ENCODE results near the gene LIN7A. TPM values are rescaled to one million over a fixed set of nuclear protein-coding genes. Genes with fewer than 3 reads are reported as not detected.

LIN7A gene, protein sequence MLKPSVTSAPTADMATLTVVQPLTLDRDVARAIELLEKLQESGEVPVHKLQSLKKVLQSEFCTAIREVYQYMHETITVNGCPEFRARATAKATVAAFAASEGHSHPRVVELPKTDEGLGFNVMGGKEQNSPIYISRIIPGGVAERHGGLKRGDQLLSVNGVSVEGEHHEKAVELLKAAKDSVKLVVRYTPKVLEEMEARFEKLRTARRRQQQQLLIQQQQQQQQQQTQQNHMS
- polyA plus RNA-seq (2013) = 0.90 and 0.93 TPM in 2 replicates

DNA sequence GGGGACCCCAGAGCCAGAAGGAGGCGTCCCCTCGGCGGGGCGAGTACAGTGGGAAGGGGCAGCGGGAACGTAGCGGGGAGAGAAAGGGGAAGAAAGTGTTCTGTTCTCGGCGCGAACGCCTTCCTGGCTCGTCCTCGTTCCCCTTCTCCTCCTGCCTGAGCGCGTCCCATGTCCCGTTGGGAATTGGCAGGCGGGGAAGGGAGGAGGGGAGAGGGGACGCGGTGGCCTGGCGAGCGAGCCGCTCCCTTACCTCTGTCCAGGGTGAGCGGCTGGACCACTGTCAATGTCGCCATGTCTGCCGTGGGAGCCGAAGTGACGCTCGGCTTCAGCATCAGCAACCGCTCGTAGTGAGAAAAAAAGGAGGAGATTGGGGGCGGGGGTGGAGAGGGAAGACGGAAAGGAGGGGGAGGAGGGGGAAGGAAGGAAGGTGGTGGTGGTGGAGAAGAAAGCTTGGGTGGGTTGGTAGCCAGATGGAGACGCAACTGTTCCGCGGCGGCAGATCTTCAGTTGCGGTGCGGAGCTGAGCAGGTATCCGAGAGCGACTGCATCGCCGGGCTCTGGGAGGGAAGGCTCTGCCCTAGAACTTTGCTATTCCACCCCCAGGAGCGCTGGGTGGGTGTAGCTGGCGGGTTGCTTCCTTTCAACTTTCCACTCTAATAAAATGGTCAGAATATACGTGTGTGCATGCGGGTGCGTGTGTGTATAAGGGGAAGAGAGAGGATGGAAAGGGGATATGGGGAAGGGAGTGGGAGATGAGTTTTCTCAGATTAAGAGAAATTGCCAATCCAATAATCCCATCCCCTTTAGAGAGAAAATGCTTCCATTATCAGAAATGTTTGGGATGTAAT lies at the start of gene LIN7A:
TSS of gene LIN7A (minus strand) at position 544 of the 848 bp plus-strand sequence. CDS start at position 332, 212 bp downstream.
- Histone ChIP-seq H4K8ac (ENCODE audit: low read depth, low read length) (peak within 1 kb of the TSS; percentile 22), H3K23ac (ENCODE audit: low read length) (no peak within 1 kb of the TSS), H2BK5ac (ENCODE audit: low read depth, low read length, poor library complexity) (no peak within 1 kb of the TSS), H3K36me3 (ENCODE audit: control insufficient read depth in 1 of 2, insufficient read depth in 2 of 2, low read length in 2 of 2) (no peaks in the 10 kb centered on the region), H2AFZ (ENCODE audit: insufficient read depth, low read length, poor library complexity) (peak within 1 kb of the TSS; percentile 56), H3K18ac (ENCODE audit: low read length) (no peak within 1 kb of the TSS), H3K27me3 (ENCODE audit: insufficient read depth, low read length) (peaks cover 3% of the 10 kb centered on the region), H3K27ac (ENCODE audit: low read depth, low read length) (no peak within 1 kb of the TSS), H3K4me3 (ENCODE audit: low read depth, low read length) (peak within 1 kb of the TSS; percentile 78), H2AK5ac (ENCODE audit: low read length) (no peak within 1 kb of the TSS), H4K12ac (ENCODE audit: low read depth, low read length) (no peak within 1 kb of the TSS), H3K4me2 (ENCODE audit: low read length) (peak within 1 kb of the TSS; percentile 99), H3K79me2 (ENCODE audit: control insufficient read depth, insufficient read depth, low read length, poor library complexity) (no peaks in the 10 kb centered on the region), H3K9ac (ENCODE audit: low read length) (no peak within 1 kb of the TSS), H3K4me1 (ENCODE audit: control insufficient read depth in 1 of 2, insufficient read depth in 2 of 2, low read length in 2 of 2) (peaks cover 0 to 4% of the 10 kb centered on the region in 2 experiments), H3K79me1 (ENCODE audit: low read length) (no peaks in the 10 kb centered on the region), H3K4ac (ENCODE audit: low read depth, low read length) (no peak within 1 kb of the TSS), H3K14ac (ENCODE audit: low read length) (no peak within 1 kb of the TSS), H3K9me3 (ENCODE audit: insufficient read depth, low read depth, low read length) (no peaks in the 10 kb centered on the region), H2BK12ac (ENCODE audit: low read length) (no peak within 1 kb of the TSS), H2BK120ac (ENCODE audit: insufficient read depth, low read length, poor library complexity) (no peak within 1 kb of the TSS), H4K91ac (ENCODE audit: low read depth, low read length) (no peak within 1 kb of the TSS)
- no CpG with 5 or more reads among the region's 47 CpGs for WGBS (ENCODE audit: extremely low coverage, insufficient coverage, insufficient read length)
- DNase-seq = peak in 1 of 2 donors; percentile 15

DNA sequence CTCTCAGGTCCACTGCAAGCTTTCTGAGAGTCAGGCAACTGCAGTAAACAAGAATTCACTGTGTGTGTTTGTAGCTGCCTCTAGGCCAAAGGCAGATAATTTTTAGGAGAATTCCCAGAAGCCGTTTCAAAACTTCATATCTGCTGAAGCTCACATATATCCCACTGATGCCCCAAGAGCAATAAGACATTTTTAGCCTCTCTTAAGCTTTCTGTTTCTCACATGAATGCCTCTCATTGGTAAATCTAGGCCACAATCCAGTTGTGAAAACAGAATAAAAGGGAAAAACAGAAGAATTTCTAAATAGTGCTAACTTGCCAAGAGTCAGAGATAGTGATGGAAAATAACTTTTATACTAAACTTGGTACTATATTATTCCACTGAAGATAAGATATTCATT lies 48.5 kb upstream of the LIN7A start:
- no peak overlapping the region for H3K14ac ChIP-seq (ENCODE audit: low read length)
- no peak overlapping the region for H4K12ac ChIP-seq (ENCODE audit: low read depth, low read length)
- no peak overlapping the region for H3K9ac ChIP-seq (ENCODE audit: low read length)

DNA sequence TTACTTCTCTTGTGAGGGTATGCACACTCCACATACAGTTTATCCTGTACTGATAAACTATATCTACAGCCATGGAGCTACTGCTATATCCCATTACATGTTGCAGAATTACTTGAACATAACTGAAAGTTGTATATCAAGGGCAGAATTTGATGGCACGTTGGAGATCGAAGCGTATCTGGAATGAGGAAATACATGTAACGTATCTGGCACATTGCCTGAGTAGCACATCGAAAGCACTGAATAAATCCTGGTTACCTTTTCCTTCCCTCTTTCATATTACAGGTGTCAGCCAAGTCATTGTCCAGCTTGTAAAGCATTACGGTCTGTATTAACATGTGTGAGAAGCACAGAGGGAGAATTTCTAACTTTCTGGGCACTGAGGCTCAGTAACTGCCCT lies 42.1 kb upstream of the LIN7A start:
- H2BK5ac ChIP-seq (ENCODE audit: low read depth, low read length, poor library complexity) = no peak overlapping the region
- H4K8ac ChIP-seq (ENCODE audit: low read depth, low read length) = no peak overlapping the region
- H3K4ac ChIP-seq (ENCODE audit: low read depth, low read length) = no peak overlapping the region

More for the DNA sequence above, 48.5 kb upstream of the LIN7A start:
- no peak overlapping the region for H2BK12ac ChIP-seq (ENCODE audit: low read length)
- no peak overlapping the region for H3K27ac ChIP-seq (ENCODE audit: low read depth, low read length)
- no peak overlapping the region for H2BK5ac ChIP-seq (ENCODE audit: low read depth, low read length, poor library complexity)
- no peaks in the 10 kb centered on the region for H3K9me3 ChIP-seq (ENCODE audit: insufficient read depth, low read depth, low read length)
- H3K79me1 ChIP-seq (ENCODE audit: low read length) = no peaks in the 10 kb centered on the region
- H4K8ac ChIP-seq (ENCODE audit: low read depth, low read length) = no peak overlapping the region
- no peaks in the 10 kb centered on the region for H3K27me3 ChIP-seq (ENCODE audit: insufficient read depth, low read length)
- H3K4ac ChIP-seq (ENCODE audit: low read depth, low read length) = no peak overlapping the region
- H2AFZ ChIP-seq (ENCODE audit: insufficient read depth, low read length, poor library complexity) = no peak overlapping the region
- no peak for DNase-seq
- no peak overlapping the region for H2AK5ac ChIP-seq (ENCODE audit: low read length)
- H3K18ac ChIP-seq (ENCODE audit: low read length) = no peak overlapping the region
- no peak overlapping the region for H3K4me3 ChIP-seq (ENCODE audit: low read depth, low read length)
- H3K23ac ChIP-seq (ENCODE audit: low read length) = no peak overlapping the region
- no peaks in the 10 kb centered on the region for H3K36me3 ChIP-seq (ENCODE audit: control insufficient read depth in 1 of 2, insufficient read depth in 2 of 2, low read length in 2 of 2)
- no peak overlapping the region for H4K91ac ChIP-seq (ENCODE audit: low read depth, low read length)
- no CpG with 5 or more reads among the region's 1 CpG for WGBS (ENCODE audit: extremely low coverage, insufficient coverage, insufficient read length)
- H3K4me1 ChIP-seq (ENCODE audit: control insufficient read depth in 1 of 2, insufficient read depth in 2 of 2, low read length in 2 of 2) = no peaks in the 10 kb centered on the region
- H3K79me2 ChIP-seq (ENCODE audit: control insufficient read depth, insufficient read depth, low read length, poor library complexity) = no peaks in the 10 kb centered on the region
- no peak overlapping the region for H2BK120ac ChIP-seq (ENCODE audit: insufficient read depth, low read length, poor library complexity)
- no peak overlapping the region for H3K4me2 ChIP-seq (ENCODE audit: low read length)

DNA sequence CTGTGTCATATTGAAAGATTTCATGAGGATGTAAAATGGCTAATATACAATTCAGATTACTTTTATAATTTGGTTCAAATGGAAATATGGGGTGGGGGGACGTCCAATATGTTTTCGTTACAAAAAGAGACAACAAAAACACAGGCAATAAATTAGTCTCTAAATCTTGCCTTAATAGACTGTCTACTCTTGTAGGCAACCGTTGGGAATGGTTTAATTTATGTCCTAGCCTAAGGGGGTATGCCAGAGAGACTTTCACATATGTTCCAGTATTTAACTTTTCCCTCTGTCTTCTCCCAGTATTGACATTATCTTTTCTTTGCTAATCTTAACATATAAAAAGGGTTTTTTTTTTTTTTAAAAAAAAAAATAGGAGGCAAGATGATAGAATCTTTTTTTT lies 41.5 kb upstream of the LIN7A start:
- no peak overlapping the region for H3K4ac ChIP-seq (ENCODE audit: low read depth, low read length)
- no peak overlapping the region for H2BK5ac ChIP-seq (ENCODE audit: low read depth, low read length, poor library complexity)
- WGBS (ENCODE audit: extremely low coverage, insufficient coverage, insufficient read length) = no CpG with 5 or more reads among the region's 3 CpGs
- H4K12ac ChIP-seq (ENCODE audit: low read depth, low read length) = no peak overlapping the region
- H2AFZ ChIP-seq (ENCODE audit: insufficient read depth, low read length, poor library complexity) = no peak overlapping the region
- H3K18ac ChIP-seq (ENCODE audit: low read length) = no peak overlapping the region
- H4K91ac ChIP-seq (ENCODE audit: low read depth, low read length) = no peak overlapping the region
- no peaks in the 10 kb centered on the region for H3K79me1 ChIP-seq (ENCODE audit: low read length)
- no peak overlapping the region for H4K8ac ChIP-seq (ENCODE audit: low read depth, low read length)
- H3K36me3 ChIP-seq (ENCODE audit: control insufficient read depth in 1 of 2, insufficient read depth in 2 of 2, low read length in 2 of 2) = no peaks in the 10 kb centered on the region
- H2BK12ac ChIP-seq (ENCODE audit: low read length) = no peak overlapping the region
- no peak overlapping the region for H3K9ac ChIP-seq (ENCODE audit: low read length)
- H3K9me3 ChIP-seq (ENCODE audit: insufficient read depth, low read depth, low read length) = no peaks in the 10 kb centered on the region
- H2AK5ac ChIP-seq (ENCODE audit: low read length) = no peak overlapping the region
- H3K14ac ChIP-seq (ENCODE audit: low read length) = no peak overlapping the region
- H3K23ac ChIP-seq (ENCODE audit: low read length) = no peak overlapping the region
- no peaks in the 10 kb centered on the region for H3K79me2 ChIP-seq (ENCODE audit: control insufficient read depth, insufficient read depth, low read length, poor library complexity)
- H3K4me1 ChIP-seq (ENCODE audit: control insufficient read depth in 1 of 2, insufficient read depth in 2 of 2, low read length in 2 of 2) = no peaks in the 10 kb centered on the region
- H3K4me2 ChIP-seq (ENCODE audit: low read length) = no peak overlapping the region
- DNase-seq = no peak
- no peak overlapping the region for H3K27ac ChIP-seq (ENCODE audit: low read depth, low read length)
- no peaks in the 10 kb centered on the region for H3K27me3 ChIP-seq (ENCODE audit: insufficient read depth, low read length)
- no peak overlapping the region for H3K4me3 ChIP-seq (ENCODE audit: low read depth, low read length)
- H2BK120ac ChIP-seq (ENCODE audit: insufficient read depth, low read length, poor library complexity) = no peak overlapping the region

More for the DNA sequence above, 42.1 kb upstream of the LIN7A start:
- WGBS (ENCODE audit: extremely low coverage, insufficient coverage, insufficient read length) = no CpG with 5 or more reads among the region's 6 CpGs
- no peak overlapping the region for H2BK120ac ChIP-seq (ENCODE audit: insufficient read depth, low read length, poor library complexity)
- no peaks in the 10 kb centered on the region for H3K27me3 ChIP-seq (ENCODE audit: insufficient read depth, low read length)
- no peak overlapping the region for H3K4me3 ChIP-seq (ENCODE audit: low read depth, low read length)
- H3K4me1 ChIP-seq (ENCODE audit: control insufficient read depth in 1 of 2, insufficient read depth in 2 of 2, low read length in 2 of 2) = no peaks in the 10 kb centered on the region
- no peak overlapping the region for H4K91ac ChIP-seq (ENCODE audit: low read depth, low read length)
- DNase-seq = no peak
- no peak overlapping the region for H2AFZ ChIP-seq (ENCODE audit: insufficient read depth, low read length, poor library complexity)
- H3K23ac ChIP-seq (ENCODE audit: low read length) = no peak overlapping the region
- H3K9ac ChIP-seq (ENCODE audit: low read length) = no peak overlapping the region
- no peak overlapping the region for H2AK5ac ChIP-seq (ENCODE audit: low read length)
- no peak overlapping the region for H3K27ac ChIP-seq (ENCODE audit: low read depth, low read length)
- H3K79me2 ChIP-seq (ENCODE audit: control insufficient read depth, insufficient read depth, low read length, poor library complexity) = no peaks in the 10 kb centered on the region
- no peak overlapping the region for H2BK12ac ChIP-seq (ENCODE audit: low read length)
- no peak overlapping the region for H3K14ac ChIP-seq (ENCODE audit: low read length)
- no peaks in the 10 kb centered on the region for H3K36me3 ChIP-seq (ENCODE audit: control insufficient read depth in 1 of 2, insufficient read depth in 2 of 2, low read length in 2 of 2)
- no peak overlapping the region for H3K4me2 ChIP-seq (ENCODE audit: low read length)
- no peaks in the 10 kb centered on the region for H3K9me3 ChIP-seq (ENCODE audit: insufficient read depth, low read depth, low read length)
- no peak overlapping the region for H3K18ac ChIP-seq (ENCODE audit: low read length)
- no peak overlapping the region for H4K12ac ChIP-seq (ENCODE audit: low read depth, low read length)
- H3K79me1 ChIP-seq (ENCODE audit: low read length) = no peaks in the 10 kb centered on the region
